HPDE6-E6E7 (cell line): ENCODE measurements around the gene SLF1.

Experiments used
- DNase-seq: peaks from one replicate; pipeline ENCODE4 v3.0.0; 2011; ENCODE audit warnings: missing footprints; ENCODE audit errors: extremely low spot score

SLF1 gene

DNA sequence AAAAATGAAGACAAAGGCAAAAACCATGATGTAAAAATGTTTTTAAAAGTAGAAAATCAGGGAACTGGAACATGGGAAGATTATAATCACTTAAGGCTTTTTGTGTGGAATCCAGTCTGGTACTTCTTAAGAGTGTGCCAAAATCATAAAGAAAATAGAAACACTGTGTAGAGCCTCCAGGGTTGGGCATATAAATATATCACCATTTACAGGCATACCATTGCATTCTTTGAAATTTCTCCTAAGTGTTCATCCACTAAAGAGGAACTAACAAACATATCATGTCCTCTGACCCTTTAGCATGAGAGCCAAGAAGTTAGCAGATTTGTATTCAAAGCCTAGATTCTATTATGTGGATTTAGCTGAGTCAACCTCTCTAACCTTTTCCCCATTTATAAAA, 93.3 kb downstream of the SLF1 start:
- no peak for DNase-seq

- no peak for DNase-seq
Observed at GRCh38 chr5:94715768-94716167, 97.3 kb downstream of the SLF1 start.

- no peak for DNase-seq
Observed at GRCh38 chr5:94725142-94725541, 106.7 kb downstream of the SLF1 start.

- DNase-seq = no peak
Observed at GRCh38 chr5:94731471-94731870, 113.0 kb downstream of the SLF1 start.

GRCh38 chr5:94736498-94736897, 118.0 kb downstream of the SLF1 start:
- no peak for DNase-seq

DNA sequence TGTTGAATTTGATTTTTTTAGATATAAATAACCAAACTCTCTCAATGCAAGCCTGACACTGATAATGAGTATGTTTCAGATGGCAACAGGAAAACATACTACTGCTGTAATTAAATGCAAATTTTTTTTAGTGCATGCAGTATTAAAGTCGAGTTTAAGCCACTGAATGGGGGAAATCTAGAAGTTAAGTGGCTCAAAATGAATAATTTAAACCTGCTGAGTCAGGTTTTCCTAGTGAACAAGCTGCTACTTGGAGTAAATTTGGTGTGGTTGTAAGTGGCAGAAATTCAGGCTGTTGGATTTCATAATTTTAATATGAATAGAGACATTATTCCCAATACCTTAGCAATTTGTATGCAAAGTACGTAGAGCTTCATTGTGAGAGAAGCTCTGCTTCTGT, 121.8 kb downstream of the SLF1 start:
- DNase-seq = no peak

GRCh38 chr5:94742852-94743251, 124.4 kb downstream of the SLF1 start:
- DNase-seq = no peak

DNA sequence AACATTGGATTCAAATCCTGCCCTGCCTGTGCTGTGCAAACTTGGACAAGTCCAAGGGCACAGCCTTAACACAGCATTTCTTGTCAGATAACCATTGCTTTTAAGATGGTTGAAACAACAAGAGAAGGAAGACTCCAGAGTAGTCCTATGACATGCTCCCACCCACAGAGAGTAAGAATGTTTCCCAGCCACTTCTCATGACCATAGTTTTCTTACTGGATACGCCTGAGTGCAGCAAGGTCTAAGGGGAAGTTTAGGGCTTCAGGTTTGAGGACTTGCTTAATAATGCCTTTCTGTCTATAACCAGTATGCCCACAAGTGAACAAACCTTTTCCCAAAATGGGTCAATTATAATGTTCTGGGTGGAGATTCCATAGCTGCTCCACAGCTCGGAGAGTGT, 126.4 kb downstream of the SLF1 start:
- no peak for DNase-seq

GRCh38 chr5:94745786-94746730, 127.6 kb downstream of the SLF1 start:
- DNase-seq = peak; percentile 58

- no peak for DNase-seq
Observed at GRCh38 chr5:94746731-94747124, 128.3 kb downstream of the SLF1 start.
